Brain pericyte (primary cell): ENCODE results near the gene MYBPC1.
"Not testable (repeated sequence)": the region's sequence is repeated elsewhere in the genome, so short reads cannot be mapped to it uniquely, and the experiment has no call there.

Experiments used
- DNase-seq: peaks from one replicate; pipeline ENCODE4 v3.0.0-alpha.2; 2012; ENCODE audit warnings: low read depth, low spot score

MYBPC1 gene, protein sequence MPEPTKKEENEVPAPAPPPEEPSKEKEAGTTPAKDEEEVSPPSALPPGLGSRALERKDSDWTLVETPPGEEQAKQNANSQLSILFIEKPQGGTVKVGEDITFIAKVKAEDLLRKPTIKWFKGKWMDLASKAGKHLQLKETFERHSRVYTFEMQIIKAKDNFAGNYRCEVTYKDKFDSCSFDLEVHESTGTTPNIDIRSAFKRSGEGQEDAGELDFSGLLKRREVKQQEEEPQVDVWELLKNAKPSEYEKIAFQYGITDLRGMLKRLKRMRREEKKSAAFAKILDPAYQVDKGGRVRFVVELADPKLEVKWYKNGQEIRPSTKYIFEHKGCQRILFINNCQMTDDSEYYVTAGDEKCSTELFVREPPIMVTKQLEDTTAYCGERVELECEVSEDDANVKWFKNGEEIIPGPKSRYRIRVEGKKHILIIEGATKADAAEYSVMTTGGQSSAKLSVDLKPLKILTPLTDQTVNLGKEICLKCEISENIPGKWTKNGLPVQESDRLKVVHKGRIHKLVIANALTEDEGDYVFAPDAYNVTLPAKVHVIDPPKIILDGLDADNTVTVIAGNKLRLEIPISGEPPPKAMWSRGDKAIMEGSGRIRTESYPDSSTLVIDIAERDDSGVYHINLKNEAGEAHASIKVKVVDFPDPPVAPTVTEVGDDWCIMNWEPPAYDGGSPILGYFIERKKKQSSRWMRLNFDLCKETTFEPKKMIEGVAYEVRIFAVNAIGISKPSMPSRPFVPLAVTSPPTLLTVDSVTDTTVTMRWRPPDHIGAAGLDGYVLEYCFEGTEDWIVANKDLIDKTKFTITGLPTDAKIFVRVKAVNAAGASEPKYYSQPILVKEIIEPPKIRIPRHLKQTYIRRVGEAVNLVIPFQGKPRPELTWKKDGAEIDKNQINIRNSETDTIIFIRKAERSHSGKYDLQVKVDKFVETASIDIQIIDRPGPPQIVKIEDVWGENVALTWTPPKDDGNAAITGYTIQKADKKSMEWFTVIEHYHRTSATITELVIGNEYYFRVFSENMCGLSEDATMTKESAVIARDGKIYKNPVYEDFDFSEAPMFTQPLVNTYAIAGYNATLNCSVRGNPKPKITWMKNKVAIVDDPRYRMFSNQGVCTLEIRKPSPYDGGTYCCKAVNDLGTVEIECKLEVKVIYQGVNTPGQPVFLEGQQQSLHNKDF

DNA sequence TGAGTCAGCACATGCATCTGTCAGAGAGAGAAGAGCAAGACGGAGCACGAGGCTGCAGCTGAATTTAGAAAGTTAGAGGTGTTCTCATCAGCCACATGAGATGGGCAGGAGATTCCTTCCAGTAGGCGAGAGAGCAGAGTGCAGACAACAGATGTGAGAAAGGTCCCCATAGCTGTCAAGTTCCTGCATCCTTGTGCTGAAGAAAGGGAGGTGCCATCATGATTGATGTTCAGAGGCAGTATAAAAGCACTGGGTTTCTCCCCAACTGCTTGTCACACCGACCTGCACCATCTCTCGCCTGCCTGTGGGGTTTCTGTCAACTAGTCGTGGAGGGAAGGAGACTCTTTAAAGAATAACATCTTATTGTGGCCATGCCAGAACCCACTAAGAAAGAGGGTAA is at the start of gene MYBPC1:
MYBPC1 (plus strand) TSS at position 272 of the 400 bp plus-strand sequence; CDS start at position 372, 100 bp downstream.
- DNase-seq = no peak

DNA sequence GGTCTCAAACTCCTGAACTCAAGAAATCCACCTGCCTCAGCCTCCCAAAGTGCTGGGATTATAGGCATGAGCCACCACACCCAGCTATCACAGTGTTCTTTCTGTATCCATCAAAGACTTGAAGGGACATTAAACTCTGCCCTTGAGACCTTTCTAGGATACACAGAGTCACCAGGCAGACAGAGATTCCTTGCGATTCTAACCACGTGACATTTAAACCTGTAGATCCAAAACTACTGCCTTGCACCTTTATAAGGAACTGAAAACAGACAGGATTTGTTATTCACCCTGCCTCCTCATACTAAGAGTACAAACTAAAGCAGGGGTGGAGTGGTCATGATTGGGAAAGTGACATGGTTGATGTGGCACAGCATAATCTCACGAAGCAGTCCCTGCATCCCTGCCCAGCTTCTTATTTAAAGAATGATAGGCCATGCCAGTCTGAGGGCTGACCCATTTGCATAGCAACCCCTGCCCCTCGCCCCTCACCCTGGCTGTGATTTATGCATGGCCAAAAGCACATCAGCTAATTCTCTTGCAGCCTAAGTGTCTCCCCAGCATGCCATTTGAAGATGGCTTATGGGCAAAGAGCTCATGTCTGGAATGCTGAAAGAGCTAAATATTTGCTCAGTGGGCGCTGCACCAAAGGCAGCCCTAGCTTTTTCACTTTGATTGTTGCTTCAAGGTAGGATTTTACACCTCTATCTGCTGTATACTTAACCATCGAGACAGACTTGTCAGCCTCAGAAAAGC is 43.2 kb upstream of the MYBPC1 start:
- DNase-seq = no peak

DNA sequence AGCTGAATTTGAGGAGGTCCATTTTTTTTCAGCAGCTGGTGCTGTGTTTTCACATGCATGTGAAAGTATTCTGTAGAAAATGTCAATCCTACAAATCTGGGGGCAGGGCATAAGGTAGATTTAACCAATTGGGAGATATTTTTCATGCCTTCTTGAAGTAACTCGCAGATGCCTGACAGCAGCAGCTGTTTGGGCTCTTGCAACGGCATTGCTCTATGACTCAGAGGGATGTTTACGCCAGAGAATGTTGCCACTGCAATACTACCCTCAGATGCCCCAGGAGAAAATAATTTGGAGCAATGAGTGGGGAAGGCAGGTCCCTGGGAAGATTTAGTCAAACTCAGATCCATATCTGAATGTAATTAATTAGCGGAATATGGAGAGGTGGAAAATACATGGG is 42.5 kb upstream of the MYBPC1 start:
- no peak for DNase-seq

DNA sequence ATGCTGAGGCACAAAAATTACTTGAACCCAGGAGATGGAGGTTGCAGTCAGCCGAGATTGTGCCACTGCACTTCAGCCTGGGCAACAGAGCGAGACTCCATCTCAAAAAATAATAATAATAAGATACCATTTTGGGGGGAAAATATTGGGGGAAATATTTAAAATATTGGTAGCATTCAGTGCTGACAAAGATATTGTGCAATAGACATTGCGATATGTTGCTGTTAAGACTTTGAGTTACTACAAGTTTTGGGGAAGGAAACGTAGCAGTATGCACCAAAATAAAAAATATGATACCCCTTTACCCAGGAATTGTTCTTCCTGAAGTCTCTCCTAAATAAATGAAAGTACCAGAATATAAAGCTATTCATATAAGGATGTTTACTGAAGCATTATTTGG is 37.7 kb upstream of the MYBPC1 start:
- no peak for DNase-seq

DNA sequence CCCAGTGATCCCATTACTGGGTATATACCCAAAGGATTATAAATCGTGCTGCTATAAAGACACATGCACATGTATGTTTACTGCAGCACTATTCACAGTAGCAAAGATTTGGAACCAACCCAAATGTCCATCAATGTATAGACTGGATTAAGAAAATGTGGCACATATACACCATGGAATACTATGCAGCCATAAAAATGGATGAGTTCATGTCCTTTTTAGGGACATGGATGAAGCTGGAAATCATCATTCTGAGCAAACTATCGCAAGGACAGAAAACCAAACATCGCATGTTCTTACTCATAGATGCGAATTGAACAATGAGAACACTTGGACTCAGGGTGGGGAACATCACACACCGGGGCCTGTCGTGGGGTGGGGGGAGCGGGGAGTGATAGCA is 36.0 kb upstream of the MYBPC1 start:
- not testable (repeated sequence) for DNase-seq

DNA sequence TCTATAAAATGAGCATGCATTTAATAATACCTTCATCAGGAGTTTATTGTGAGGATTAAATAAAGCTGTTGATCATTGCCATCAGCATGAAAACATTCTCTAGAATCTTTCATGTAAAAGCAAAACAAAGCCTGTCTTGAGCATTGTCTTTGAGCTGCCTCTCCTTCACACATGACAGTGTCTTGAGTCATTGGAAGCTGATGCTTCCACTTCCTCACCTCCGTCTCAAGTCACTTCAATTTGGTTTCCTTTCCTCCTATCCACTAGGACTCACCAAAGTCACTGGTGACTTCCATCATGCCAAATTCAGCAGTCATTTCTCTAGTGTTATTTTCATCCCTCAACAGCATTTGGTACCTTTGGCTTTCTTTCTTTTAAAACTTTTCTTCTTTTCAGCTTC is 31.6 kb upstream of the MYBPC1 start:
- no peak for DNase-seq

DNA sequence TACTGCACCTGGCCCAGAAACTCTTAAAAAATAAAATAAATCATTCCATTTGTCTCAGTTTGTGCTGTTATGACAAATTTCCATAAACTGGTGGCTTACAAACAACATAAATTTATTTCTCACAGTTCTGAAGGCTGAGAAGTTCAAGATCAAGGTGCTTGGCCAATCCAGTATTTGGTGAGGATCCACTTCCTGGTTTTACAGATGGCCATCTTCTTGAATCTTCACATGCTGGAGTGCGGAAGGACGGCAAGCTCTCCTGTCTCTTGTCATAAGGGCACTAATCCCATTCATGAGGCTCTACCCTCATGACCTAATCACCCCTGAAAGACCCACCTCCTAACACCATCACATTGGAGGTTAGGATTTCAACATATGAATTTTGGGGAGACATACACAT is 29.9 kb upstream of the MYBPC1 start:
- no peak for DNase-seq

DNA sequence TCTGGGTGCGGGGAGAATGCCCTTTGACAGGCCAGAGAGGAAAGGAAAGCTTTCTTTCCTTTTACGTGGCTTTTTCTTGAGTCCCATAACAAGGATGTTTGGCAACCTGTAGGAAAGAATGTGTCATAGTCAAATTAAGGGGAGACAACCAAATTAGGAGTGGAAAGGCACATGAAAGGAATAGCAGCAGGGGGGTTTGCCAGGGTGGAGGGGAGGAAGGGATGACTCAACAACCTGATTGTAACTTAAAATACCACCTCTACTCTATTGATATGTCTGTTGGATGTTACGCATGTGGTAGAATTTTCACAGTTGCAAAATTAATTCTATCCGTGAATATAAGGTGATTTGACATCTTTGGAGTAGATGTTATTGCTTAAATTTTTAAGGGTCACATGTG is 28.5 kb upstream of the MYBPC1 start:
- DNase-seq = no peak

DNA sequence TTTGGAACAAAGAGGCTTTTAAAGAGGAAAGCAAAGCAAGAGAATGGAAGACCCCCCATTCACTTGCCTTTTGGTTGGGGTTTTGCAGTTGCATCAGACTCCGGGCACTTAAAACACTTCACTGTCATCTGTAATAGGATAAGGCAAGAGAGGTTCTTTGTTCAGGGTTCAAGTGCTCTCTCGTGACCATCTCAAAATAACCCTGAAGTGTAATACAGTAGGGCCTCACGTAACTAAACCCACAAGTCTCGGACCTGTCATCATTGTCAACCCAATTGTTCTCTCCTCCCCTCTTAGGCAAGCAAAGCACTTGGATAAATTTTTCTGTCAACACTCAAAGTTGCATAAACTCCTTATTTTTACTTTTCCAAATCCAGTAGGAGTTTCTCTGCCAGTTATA is 26.9 kb upstream of the MYBPC1 start:
- DNase-seq = no peak

DNA sequence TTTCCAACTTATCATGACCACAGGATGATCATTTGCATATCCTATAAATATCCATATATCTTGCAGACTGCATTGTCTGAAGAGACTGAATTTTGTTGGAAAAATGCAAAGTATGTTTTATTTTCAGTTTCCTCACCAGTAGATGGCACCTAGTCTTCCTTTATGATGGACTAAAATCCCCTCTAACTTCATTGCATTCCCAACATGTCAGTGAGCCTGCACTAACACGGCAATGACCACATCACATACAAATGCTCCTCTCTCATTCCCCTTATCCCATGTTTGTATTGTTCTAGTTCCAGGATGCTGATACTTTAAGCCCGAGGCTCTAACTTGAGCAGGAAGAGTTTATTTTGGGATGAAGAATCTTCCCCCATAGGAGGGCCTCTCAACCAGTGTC is 24.7 kb upstream of the MYBPC1 start:
- no peak for DNase-seq

DNA sequence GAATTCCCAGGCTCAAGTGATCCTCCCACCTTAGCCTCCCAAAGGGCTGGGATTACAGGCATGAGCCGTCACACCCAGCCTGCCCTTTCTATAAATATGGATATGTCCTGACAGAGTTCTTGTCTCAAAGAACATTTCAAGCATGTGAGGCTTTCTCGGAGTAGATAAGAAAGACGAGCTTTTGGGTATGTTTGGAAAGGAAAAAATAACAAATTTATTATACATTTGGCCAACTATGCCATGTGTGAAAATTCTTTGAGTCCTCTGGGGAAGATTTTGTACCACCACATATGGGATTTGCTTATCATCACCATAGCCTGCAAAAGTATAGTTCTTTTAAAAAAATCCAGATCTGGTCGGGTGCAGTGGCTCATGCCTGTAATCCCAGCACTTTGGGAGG is 23.7 kb upstream of the MYBPC1 start:
- no peak for DNase-seq

DNA sequence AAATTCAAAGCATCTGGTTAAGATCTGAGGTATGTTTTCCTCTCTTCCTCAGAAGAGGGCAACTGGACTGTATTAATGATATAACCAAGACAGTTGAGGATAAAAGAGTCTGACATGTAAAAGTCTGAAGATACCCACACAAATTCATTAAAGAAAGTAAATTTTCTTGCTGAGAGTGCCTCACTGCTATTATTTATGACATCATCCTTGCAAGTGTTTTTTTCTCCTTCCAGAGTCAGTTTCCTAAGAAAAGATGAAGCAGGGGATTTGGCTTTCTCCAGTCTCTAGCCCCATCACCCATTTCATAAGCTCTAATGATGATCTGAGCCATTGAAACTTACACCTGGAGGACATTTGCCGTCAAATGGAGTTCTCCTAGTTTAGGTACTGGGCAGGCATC is 21.0 kb upstream of the MYBPC1 start:
- DNase-seq = no peak

DNA sequence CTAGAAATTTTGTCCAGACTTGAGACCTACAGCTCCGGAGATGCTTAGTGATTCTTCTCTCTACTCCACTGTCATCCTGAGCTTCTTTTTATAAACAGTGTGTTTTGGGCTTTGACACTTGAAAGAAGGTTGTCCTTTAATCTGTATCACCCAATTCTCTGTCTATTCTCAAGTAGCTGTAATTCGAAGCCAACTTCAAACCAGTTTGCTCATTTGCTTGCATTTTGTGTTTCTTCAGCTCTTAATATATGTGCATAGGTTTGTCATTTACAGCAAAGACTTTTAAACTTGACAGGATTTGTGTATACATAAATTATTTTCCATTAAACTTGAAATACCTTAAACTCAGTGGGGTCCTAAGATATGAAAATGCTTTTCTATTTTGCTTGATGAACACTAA is 16.4 kb upstream of the MYBPC1 start:
- no peak for DNase-seq

DNA sequence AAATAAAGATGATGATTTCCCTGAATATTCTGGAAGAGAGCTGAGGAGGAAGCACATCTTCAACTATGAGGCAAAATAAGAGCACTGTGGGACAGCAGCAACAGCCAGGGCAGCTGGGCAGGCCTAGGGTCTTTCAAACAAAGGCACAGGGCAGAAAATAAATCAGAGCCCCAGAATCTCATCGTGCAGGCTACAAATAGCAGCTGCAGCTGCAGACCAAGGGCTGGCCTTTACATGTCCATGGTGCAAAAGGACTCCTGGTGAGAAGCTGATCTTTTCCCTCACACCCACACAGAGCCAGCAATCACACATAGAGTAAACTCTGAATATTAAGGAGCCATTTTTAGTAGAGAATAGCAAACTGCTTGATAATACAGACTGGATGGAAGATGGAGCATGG is 13.6 kb upstream of the MYBPC1 start:
- no peak for DNase-seq

DNA sequence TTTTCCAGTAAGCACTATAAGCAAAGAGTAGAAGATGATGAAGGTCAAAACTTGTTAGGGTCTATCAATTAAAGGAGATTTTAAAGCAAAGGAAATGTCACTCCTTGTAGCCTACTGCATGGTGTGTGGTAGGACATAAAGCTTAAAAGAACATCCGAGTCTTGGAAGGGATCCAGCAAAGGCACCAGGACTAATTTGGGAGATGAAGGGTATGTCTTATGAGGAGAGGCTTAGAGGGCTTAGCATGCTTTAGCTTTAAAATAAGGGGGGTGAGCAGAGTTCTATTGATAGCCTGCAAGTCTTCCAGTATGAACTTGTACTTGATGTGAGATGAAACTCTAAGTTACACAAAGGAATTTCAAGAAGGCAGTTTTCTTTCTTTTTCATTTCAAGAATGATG is 11.8 kb upstream of the MYBPC1 start:
- DNase-seq = no peak

DNA sequence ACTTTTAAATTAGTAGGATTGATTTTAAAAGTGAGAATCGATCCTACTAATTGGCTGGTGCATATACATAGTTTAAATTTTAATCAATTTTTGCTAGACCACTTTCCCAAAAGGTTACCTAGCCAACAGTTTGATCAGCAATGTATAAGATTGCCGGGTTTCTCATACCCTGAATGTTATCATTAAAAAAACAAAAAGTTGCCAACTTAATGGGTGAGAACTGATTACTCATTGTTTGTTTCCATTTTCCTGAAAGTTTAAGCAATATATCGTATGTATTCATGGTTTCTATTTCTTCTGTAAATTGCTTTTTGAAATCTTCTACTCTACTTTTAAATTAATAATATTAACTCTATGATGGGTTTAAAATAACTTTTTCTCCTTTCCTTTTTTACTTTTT is 4.4 kb upstream of the MYBPC1 start:
- DNase-seq = no peak

DNA sequence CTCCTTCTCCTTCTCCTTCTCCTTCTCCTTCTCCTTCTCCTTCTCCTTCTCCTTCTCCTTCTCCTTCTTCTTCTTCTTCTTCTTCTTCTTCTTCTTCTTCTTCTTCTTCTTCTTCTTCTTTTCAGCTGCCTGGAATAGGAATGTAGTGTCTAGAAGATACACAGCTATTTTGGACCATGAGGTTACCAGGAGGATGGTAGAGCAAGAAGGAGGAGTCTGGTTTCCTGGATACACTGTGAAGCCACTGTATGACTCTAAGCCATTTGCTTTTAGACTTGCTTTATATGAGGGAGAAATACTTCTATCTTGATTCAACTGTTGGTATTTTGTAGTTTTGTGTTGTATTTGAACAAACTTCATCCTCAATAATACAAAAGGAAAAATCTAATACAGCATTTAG is 3.0 kb upstream of the MYBPC1 start:
- DNase-seq = no peak

DNA sequence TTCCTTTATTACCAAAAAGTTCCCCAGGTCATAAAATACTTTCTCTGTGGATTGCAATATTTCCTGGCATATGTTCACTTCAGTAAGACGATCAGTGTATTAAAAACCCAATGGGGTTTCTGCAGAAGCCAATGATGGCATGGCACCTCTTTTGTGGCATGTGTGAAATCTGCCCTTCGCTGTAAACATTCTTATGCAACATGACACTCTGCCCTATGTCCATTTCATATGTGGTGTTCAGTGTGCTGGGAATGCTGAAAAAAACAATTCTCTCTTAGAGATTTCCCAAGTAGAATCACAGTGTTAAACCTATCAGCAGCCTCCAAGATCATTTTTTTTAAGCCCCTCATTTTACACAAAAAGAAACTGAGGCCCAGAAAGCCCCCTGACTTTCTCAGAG is 2.3 kb upstream of the MYBPC1 start:
- no peak for DNase-seq

DNA sequence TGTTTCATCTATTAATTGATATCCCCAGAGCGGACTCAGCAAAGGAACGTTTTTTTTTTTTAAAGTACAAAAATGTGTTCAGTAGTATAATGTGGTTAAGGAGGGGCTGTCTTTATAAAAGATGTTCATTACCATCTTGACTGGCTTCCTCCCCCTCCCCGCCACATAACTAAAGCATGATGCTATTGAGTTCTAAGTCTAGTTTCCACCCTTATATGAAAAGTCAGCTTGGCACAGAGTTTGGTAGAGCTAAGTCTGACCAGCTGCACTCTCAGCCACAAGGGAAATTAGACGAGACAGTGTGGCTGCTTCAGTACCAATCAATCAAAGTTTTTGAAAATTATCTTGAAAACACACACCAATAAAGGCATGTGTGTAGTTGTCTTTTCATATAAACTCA is 1.9 kb upstream of the MYBPC1 start:
- no peak for DNase-seq

DNA sequence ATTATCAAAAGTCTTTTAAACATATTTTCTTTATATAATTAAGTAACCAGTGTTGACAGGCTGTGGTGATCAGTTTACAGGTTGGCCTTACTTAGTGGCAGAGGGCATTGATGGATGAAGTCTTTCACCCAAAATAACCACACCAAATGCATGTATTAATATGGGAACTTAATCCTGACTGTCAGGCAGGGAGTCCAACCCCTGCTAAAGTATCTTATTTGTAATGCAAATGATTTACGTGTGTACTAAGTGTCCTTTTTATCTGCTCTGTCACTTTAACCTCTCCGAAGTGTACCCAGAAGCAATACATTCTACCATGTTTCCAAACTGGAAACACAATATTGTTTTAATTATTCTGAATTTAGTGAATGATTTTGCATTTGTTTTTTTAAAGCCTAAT is 1.4 kb downstream of the MYBPC1 start:
- no peak for DNase-seq

DNA sequence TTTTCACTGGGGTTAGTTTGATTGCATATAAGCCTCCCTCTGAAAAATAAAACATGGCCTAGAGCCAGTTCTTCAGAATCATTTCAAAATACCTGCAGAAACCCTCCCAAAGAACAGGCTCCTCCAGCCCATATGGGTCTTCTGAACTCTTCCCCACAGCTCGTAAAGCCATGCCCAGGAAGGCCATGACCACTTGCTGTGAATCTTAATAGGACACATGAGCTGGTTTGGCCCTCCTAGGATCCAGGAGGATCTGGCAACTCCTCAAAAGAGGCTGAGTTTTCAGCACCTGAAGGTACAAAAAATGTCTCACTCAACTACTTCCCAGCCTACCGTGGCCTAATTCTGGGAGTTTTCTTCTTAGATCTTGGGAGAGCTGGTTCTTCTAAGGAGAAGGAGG is 2.4 kb downstream of the MYBPC1 start:
- DNase-seq = no peak

DNA sequence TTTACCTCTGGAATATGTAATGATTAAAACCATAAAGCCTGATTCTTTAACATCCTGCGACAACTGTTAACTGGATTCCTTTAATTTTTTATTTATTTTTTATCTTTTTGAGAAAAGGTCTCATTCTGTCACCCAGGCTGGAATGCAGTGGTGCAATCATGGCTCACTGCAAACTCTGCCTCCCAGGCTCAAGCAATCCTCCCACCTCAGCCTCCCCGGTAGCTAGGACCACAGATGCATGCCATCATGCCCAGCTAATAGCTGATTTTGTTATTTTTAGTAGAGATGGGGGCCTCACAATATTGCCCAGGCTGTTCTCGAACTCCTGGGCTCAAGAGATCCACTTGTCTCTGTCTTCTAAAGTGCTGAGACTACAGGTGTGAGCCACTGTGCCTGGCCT is 3.7 kb downstream of the MYBPC1 start:
- DNase-seq = no peak
